ENCODE data around the gene CEMIP2. TPM values are rescaled to one million over a fixed set of nuclear protein-coding genes. Genes with fewer than 3 reads are reported as not detected.

CEMIP2 gene, protein sequence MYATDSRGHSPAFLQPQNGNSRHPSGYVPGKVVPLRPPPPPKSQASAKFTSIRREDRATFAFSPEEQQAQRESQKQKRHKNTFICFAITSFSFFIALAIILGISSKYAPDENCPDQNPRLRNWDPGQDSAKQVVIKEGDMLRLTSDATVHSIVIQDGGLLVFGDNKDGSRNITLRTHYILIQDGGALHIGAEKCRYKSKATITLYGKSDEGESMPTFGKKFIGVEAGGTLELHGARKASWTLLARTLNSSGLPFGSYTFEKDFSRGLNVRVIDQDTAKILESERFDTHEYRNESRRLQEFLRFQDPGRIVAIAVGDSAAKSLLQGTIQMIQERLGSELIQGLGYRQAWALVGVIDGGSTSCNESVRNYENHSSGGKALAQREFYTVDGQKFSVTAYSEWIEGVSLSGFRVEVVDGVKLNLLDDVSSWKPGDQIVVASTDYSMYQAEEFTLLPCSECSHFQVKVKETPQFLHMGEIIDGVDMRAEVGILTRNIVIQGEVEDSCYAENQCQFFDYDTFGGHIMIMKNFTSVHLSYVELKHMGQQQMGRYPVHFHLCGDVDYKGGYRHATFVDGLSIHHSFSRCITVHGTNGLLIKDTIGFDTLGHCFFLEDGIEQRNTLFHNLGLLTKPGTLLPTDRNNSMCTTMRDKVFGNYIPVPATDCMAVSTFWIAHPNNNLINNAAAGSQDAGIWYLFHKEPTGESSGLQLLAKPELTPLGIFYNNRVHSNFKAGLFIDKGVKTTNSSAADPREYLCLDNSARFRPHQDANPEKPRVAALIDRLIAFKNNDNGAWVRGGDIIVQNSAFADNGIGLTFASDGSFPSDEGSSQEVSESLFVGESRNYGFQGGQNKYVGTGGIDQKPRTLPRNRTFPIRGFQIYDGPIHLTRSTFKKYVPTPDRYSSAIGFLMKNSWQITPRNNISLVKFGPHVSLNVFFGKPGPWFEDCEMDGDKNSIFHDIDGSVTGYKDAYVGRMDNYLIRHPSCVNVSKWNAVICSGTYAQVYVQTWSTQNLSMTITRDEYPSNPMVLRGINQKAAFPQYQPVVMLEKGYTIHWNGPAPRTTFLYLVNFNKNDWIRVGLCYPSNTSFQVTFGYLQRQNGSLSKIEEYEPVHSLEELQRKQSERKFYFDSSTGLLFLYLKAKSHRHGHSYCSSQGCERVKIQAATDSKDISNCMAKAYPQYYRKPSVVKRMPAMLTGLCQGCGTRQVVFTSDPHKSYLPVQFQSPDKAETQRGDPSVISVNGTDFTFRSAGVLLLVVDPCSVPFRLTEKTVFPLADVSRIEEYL (N-terminal part only)
- 10 to 100 TPM; 20.4 to 86.5 TPM for total RNA-seq

DNA sequence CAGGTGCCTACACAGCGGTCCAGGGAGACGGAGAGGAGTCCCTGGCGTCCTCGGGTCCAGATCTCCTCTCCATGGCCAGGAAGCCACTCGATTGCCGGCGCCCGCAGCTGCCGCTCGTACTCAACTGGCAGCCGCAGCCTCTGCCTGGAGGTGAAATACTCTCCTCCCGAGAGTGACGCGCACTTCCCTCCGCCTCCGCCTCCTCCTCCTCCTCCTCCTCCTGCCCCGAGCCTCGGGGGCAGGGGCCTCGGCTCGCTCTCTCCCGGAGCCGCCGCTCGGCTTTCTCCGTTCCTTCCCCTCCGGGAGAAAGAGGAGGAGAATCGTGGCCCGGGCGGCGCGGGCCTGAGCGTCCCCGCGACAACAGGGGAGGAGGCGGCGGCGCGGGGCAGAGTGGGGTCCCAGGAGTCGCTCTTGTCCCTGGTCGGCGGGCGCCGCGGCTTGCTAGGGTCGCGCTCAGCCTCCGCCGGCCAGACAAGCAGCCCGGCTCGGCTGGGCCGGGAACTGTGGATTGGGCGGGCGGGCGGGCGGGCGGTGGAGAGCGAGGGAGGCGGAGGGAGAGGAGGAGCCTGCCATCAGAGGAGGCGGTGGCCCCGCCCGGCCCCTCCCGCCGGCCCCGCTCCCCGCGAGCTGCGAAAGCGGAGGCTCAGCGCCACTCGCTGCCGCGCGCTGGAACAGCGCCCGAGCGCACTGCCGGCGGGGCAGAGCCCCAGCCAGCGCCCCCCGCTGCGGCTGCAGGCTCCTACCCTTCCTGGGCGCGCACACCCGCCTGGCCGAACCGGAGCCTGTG, at the start of gene CEMIP2:
TSS of gene CEMIP2 (minus strand) at position 126 of the 787 bp plus-strand sequence. CDS start 18,140 bp downstream, outside the sequence.
- Histone ChIP-seq H3K27ac (peak within 1 kb of the TSS; percentile 97 to 98), H3K27me3 (replicated peaks; ENCODE audit: insufficient read depth) (no peaks in the 10 kb centered on the region), H3K36me3 (no peaks in the 10 kb centered on the region), H3K4me3 (peak within 1 kb of the TSS; percentile 79 to 85), H3K9me3 (no peaks in the 10 kb centered on the region), H3K4me1 (replicated peaks) (no peaks in the 10 kb centered on the region)
- intact Hi-C loops (cut with DNase I), result loop anchor here (2.0 to 10.0 kb wide), 2 partner anchors 142 to 164 kb away; partner anchors contain the start of genes ABHD17B and C9orf85
- TF ChIP-seq POLR2A (IDR thresholded peaks at IDR 0.05) (peak; percentile 91), POLR2AphosphoS5 (IDR thresholded peaks at IDR 0.05) (peak; percentile 86)
- TF ChIP-seq, protein P1, sequence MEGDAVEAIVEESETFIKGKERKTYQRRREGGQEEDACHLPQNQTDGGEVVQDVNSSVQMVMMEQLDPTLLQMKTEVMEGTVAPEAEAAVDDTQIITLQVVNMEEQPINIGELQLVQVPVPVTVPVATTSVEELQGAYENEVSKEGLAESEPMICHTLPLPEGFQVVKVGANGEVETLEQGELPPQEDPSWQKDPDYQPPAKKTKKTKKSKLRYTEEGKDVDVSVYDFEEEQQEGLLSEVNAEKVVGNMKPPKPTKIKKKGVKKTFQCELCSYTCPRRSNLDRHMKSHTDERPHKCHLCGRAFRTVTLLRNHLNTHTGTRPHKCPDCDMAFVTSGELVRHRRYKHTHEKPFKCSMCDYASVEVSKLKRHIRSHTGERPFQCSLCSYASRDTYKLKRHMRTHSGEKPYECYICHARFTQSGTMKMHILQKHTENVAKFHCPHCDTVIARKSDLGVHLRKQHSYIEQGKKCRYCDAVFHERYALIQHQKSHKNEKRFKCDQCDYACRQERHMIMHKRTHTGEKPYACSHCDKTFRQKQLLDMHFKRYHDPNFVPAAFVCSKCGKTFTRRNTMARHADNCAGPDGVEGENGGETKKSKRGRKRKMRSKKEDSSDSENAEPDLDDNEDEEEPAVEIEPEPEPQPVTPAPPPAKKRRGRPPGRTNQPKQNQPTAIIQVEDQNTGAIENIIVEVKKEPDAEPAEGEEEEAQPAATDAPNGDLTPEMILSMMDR (IDR thresholded peaks at IDR 0.05), result peak in 2 of 4 experiments; percentile 33 to 54
- WGBS, result 0% methylated on average over 47 of the region's 86 CpGs
- peak; percentile 89 for DNase-seq (ENCODE audit: low spot score)

DNA sequence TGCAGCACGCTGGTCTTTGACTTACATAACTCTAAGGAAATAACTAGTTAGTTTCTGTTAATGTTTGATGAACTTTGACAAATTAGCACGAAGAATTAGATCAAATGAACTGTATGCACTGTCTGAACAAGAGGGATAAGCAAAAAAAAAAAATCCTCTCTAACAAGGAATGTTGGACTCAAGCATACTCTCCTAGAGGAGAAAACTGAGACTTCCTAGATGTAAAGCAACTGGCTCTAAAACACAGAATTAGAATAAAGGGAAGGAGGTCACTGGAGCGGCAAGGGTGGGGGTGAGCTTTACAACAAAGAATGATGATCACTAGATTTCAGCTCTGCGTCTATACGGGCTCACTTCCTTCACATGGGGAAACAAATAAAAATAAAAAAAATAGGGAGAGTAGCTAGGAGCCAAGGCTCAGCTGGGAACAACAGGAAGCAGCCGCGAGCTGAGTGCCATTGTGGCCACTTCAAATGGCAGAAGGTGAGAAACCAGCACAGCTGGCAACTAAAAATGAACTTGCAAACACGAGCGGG, 48.7 kb upstream of the CEMIP2 start:
- Histone ChIP-seq H3K4me3 (no peak overlapping the region), H3K27me3 (replicated peaks; ENCODE audit: insufficient read depth) (no peaks in the 10 kb centered on the region), H3K9me3 (no peaks in the 10 kb centered on the region), H3K4me1 (replicated peaks) (no peaks in the 10 kb centered on the region), H3K36me3 (no peaks in the 10 kb centered on the region), H3K27ac (no peak overlapping the region)
- intact Hi-C loops (cut with DNase I), result no loop called here
- 70% methylated on average over 9 of the region's 9 CpGs for WGBS
- DNase-seq (ENCODE audit: low spot score), result no peak
- TF ChIP-seq, protein P1 (IDR thresholded peaks at IDR 0.05), result no peak
- TF ChIP-seq POLR2A (IDR thresholded peaks at IDR 0.05), result no peak
- no peak for TF ChIP-seq POLR2AphosphoS5 (IDR thresholded peaks at IDR 0.05)

DNA sequence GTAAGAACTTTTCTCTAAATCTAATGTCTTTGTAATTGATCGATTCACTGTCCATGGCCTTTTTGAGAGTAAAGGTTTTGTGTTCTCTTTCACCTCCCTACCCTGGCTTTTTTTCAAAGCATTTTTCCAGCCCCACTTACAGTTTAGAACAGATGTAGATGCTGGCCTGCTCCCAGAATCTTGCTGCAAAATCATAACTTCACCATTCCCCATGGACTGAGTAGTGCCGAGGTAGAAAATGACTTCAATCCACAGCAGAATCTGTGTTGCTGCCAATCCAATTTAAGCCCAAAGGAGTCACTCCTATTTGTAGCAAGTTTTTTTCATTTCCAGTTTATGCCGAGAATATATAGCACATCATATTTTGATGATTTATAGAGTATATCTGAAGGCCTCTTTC, 46.5 kb upstream of the CEMIP2 start:
- 89% methylated on average over 3 of the region's 3 CpGs for WGBS
- Histone ChIP-seq H3K36me3 (no peaks in the 10 kb centered on the region), H3K4me3 (no peak overlapping the region), H3K4me1 (replicated peaks) (no peaks in the 10 kb centered on the region), H3K27ac (no peak overlapping the region), H3K27me3 (replicated peaks; ENCODE audit: insufficient read depth) (no peaks in the 10 kb centered on the region), H3K9me3 (no peaks in the 10 kb centered on the region)
- intact Hi-C loops (cut with DNase I), result no loop called here
- DNase-seq (ENCODE audit: low spot score), result no peak
- no peak for TF ChIP-seq POLR2AphosphoS5 (IDR thresholded peaks at IDR 0.05)
- TF ChIP-seq POLR2A (IDR thresholded peaks at IDR 0.05), result no peak
- TF ChIP-seq, protein P1 (IDR thresholded peaks at IDR 0.05), result no peak

DNA sequence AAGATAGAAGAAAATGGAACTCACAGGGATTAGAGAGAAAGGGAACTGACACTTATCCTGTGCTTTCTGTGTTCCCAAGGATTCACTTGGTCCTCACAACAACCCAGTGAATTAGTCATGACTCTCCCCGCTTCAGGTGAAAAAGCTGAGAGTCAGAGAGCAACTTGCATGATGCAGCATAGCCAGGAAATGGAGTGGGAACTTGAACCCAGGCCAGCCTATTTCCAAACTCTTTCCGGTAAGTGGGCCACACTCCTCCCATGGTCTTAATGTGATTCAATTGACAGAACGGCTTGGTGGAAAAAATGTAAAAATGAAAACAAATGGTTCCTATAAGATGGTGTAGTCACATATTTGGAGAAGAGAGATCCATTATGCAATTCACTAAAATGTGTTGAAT, 45.9 kb upstream of the CEMIP2 start:
- Histone ChIP-seq H3K27ac (no peak overlapping the region), H3K4me1 (replicated peaks) (no peaks in the 10 kb centered on the region), H3K36me3 (no peaks in the 10 kb centered on the region), H3K4me3 (no peak overlapping the region), H3K27me3 (replicated peaks; ENCODE audit: insufficient read depth) (no peaks in the 10 kb centered on the region), H3K9me3 (no peaks in the 10 kb centered on the region)
- 94% methylated on average over 3 of the region's 3 CpGs for WGBS
- TF ChIP-seq POLR2A (IDR thresholded peaks at IDR 0.05) (no peak), POLR2AphosphoS5 (IDR thresholded peaks at IDR 0.05) (no peak)
- TF ChIP-seq, protein P1 (IDR thresholded peaks at IDR 0.05), result no peak
- DNase-seq (ENCODE audit: low spot score), result no peak
- intact Hi-C loops (cut with DNase I), result no loop called here

Measured in prostate gland (tissue), 2 donors.